Karpas-422 (cell line): Measurements from ENCODE around the gene MSRB3. TPM values are rescaled to one million over a fixed set of nuclear protein-coding genes. Genes with fewer than 3 reads are reported as not detected.

Experiments
- DNase-seq: peaks from one replicate; pipeline ENCODE4 v3.0.0-alpha.2; 2015
- H2AFZ ChIP-seq: fragments of 200-600 bp; sonication (generic); 2 replicates; pipeline ENCODE4 v1.6.1; 2014; ENCODE audit warnings: antibody characterized with exemption, low read length, mixed read lengths
- H3K27ac ChIP-seq: fragments of 200-600 bp; sonication (generic); 2 replicates; pipeline ENCODE4 v1.5.1; 2014; ENCODE audit warnings: mild to moderate bottlenecking, low read length, moderate library complexity
- H3K27me3 ChIP-seq: fragments of 200-600 bp; sonication (generic); 2 replicates; pipeline ENCODE4 v1.6.1; 2014; ENCODE audit warnings: low read length, mixed read lengths
- H3K36me3 ChIP-seq: fragments of 200-600 bp; sonication (generic); 2 replicates; pipeline ENCODE4 v1.6.1; 2014; ENCODE audit warnings: low read length, mixed read lengths; ENCODE audit not compliant: insufficient read depth
- H3K4me1 ChIP-seq: fragments of 200-600 bp; sonication (generic); 2 replicates; pipeline ENCODE4 v1.6.1; 2014; ENCODE audit warnings: mild to moderate bottlenecking, low read length, mixed read lengths
- H3K4me2 ChIP-seq: fragments of 200-600 bp; sonication (generic); 2 replicates; pipeline ENCODE4 v1.6.1; 2014; ENCODE audit warnings: low read length, low read depth, mild to moderate bottlenecking; ENCODE audit not compliant: poor library complexity, severe bottlenecking
- H3K4me3 ChIP-seq: fragments of 200-600 bp; sonication (generic); 2 replicates; pipeline ENCODE4 v1.5.1; 2014; ENCODE audit warnings: mild to moderate bottlenecking, antibody characterized with exemption, low read length, mixed read lengths
- H3K79me2 ChIP-seq: fragments of 200-600 bp; sonication (generic); 2 replicates; pipeline ENCODE4 v1.6.1; 2014; ENCODE audit warnings: mild to moderate bottlenecking, low read length, mixed read lengths
- H3K9ac ChIP-seq: fragments of 200-600 bp; sonication (generic); 2 replicates; pipeline ENCODE4 v1.6.0; 2014; ENCODE audit warnings: low read length
- H3K9me2 ChIP-seq: fragments of 200-600 bp; sonication (generic), shearing (Covaris generic); replicated peaks from 2 replicates; pipeline ENCODE4 v1.6.0; 2014; ENCODE audit warnings: mild to moderate bottlenecking, low read length, moderate library complexity; ENCODE audit not compliant: insufficient read depth
- H3K9me3 ChIP-seq: fragments of 300-700, 200-600 bp; sonication (generic); 2 replicates; pipeline ENCODE4 v1.6.1; 2014; ENCODE audit warnings: low read length, mixed read lengths
- H4K20me1 ChIP-seq: fragments of 200-600 bp; sonication (generic); 2 replicates; pipeline ENCODE4 v1.6.1; 2014; ENCODE audit warnings: mild to moderate bottlenecking, antibody characterized with exemption, low read length, low read depth; ENCODE audit not compliant: insufficient read depth
- total RNA-seq: library from RNA; depleted of rRNA; stranded (reverse); fragments of >200 nt; shearing (Covaris generic); gene quantifications from 2 replicates; pipeline ENCODE4 v1.2.3, GENCODE V29; 2014; ENCODE audit warnings: low replicate concordance

Gene MSRB3
- total RNA-seq, 1 experiment from 2014 or later, result not detected

DNA sequence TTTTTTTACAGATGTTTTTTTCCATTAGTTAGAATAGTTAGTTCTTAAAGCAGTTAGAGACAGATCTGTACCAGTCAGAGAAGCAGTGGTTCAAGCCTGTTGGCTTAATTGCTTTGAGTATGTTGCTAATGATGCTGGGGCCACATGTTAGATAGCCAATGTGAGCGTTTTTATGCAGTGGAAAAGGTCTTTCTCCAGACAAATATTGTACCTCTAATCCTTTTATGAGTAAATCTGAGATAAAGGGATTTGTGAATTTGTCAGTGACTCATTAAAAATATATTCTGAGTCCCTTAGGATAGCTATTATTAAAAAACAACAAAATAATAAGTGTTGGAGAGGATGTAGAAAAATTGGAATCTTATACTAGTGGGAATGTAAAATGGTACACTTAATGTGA, 154.2 kb downstream of the MSRB3 start:
- Histone ChIP-seq H3K79me2 (no peaks in the 10 kb centered on the region), H3K9ac (no peak overlapping the region), H3K27ac (no peak overlapping the region), H4K20me1 (no peaks in the 10 kb centered on the region), H2AFZ (no peak overlapping the region), H3K9me3 (no peaks in the 10 kb centered on the region), H3K9me2 (no peaks in the 10 kb centered on the region), H3K36me3 (no peaks in the 10 kb centered on the region), H3K4me3 (no peak overlapping the region), H3K4me2 (no peak overlapping the region), H3K27me3 (no peaks in the 10 kb centered on the region; the same call in 1 of the 2 replicates), H3K4me1 (no peaks in the 10 kb centered on the region)
- DNase-seq, result no peak

DNA sequence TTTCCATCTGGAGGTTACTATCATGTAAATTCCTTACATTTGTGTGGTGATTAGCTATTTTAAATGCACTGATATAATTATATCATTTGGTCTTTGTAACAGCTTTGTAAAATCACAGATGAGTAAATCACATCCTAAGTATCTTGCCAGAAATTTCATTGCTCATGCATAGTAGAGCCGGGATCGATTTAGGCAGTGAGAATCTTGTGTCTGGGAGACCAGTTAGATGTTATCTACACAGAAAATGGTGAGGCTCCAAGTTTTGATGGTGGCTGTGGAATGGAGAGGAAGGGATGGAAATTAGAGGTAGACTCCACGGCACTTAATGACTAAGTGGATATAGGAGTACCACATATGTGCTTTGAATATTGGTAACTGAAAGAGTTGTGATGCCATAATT, 156.3 kb downstream of the MSRB3 start:
- Histone ChIP-seq H3K27me3 (no peaks in the 10 kb centered on the region; the same call in 1 of the 2 replicates), H3K9me2 (no peaks in the 10 kb centered on the region), H3K79me2 (no peaks in the 10 kb centered on the region), H3K36me3 (no peaks in the 10 kb centered on the region), H3K9ac (no peak overlapping the region), H3K9me3 (no peaks in the 10 kb centered on the region), H3K27ac (no peak overlapping the region), H2AFZ (no peak overlapping the region), H3K4me2 (no peak overlapping the region), H3K4me3 (no peak overlapping the region), H3K4me1 (no peaks in the 10 kb centered on the region), H4K20me1 (no peaks in the 10 kb centered on the region)
- DNase-seq, result no peak

DNA sequence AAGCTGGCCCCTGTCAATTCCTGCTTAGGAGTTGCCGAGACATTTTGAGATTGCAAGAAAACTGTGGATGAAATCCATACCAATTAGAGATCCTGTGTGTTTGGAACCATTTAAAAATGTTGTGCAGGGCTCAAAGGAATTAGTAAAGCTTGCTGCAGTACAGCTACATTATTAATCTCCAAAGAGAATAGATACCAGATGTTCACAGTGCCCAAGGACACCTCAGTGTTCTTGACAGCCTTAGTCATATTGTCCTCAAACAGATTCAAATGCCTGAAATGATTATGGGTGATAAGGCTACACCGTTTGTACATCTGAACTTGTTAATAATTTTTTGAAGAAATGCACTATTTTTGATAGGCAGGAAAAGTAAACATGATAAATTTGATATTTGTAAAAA, 164.6 kb downstream of the MSRB3 start:
- no peaks in the 10 kb centered on the region for H3K27me3 ChIP-seq
- H3K4me3 ChIP-seq, result no peak overlapping the region
- H3K79me2 ChIP-seq, result no peaks in the 10 kb centered on the region
- H3K36me3 ChIP-seq, result no peaks in the 10 kb centered on the region
- no peaks in the 10 kb centered on the region for H3K9me3 ChIP-seq
- H3K27ac ChIP-seq, result no peak overlapping the region
- no peaks in the 10 kb centered on the region for H3K4me1 ChIP-seq
- H3K4me2 ChIP-seq, result no peak overlapping the region
- H4K20me1 ChIP-seq, result no peaks in the 10 kb centered on the region
- no peaks in the 10 kb centered on the region for H3K9me2 ChIP-seq
- H2AFZ ChIP-seq, result no peak overlapping the region
- DNase-seq, result no peak
- H3K9ac ChIP-seq, result no peak overlapping the region

DNA sequence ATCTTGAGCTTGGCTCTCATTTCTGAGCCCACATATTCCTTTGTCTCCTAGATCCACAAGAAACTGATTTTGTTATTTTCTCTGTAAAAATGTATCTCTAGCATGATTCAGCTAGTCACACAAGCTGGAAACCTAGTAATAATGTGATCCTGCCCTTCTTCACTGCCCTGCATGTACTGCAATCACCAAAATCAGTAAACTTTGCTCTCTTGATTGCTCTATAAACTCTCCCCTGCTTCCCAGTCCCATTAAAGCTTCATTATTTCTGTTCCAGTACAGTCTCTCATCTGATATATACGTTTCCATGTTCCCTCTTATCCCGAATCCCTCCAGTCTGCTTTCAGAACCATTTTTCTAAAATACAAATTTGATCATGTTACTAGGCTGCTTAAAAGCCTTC, 166.5 kb downstream of the MSRB3 start:
- no peak for DNase-seq
- Histone ChIP-seq H3K27me3 (no peaks in the 10 kb centered on the region), H3K4me3 (no peak overlapping the region), H3K27ac (no peak overlapping the region), H3K79me2 (no peaks in the 10 kb centered on the region), H2AFZ (no peak overlapping the region), H3K9me2 (no peaks in the 10 kb centered on the region), H3K4me1 (no peaks in the 10 kb centered on the region), H3K9ac (no peak overlapping the region), H3K9me3 (no peaks in the 10 kb centered on the region), H3K4me2 (no peak overlapping the region), H4K20me1 (no peaks in the 10 kb centered on the region), H3K36me3 (no peaks in the 10 kb centered on the region)

DNA sequence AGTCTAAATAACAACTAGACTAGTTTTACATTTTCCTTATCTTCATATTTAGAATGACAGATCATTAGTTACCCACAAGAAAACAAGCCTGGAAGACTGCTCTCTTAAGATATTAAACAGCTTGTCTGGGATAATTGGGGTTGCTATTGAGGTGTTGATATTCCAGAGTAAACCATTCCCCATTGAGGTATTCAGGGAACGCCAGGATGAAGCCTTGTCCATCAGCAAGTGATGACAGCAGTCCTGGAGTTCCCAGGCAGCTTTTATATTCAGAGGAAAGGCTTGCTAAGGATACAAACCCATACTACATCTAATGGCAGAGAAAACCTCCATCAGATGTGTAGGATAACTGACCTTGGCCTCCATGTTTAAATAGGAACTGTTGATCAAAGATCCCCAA, 168.4 kb downstream of the MSRB3 start:
- Histone ChIP-seq H3K27ac (no peak overlapping the region), H2AFZ (no peak overlapping the region), H3K27me3 (no peaks in the 10 kb centered on the region), H3K4me3 (no peak overlapping the region), H3K4me1 (no peaks in the 10 kb centered on the region), H3K9me2 (no peaks in the 10 kb centered on the region), H3K79me2 (no peaks in the 10 kb centered on the region), H3K9me3 (no peaks in the 10 kb centered on the region), H3K9ac (no peak overlapping the region), H4K20me1 (no peaks in the 10 kb centered on the region), H3K4me2 (no peak overlapping the region), H3K36me3 (no peaks in the 10 kb centered on the region)
- no peak for DNase-seq

DNA sequence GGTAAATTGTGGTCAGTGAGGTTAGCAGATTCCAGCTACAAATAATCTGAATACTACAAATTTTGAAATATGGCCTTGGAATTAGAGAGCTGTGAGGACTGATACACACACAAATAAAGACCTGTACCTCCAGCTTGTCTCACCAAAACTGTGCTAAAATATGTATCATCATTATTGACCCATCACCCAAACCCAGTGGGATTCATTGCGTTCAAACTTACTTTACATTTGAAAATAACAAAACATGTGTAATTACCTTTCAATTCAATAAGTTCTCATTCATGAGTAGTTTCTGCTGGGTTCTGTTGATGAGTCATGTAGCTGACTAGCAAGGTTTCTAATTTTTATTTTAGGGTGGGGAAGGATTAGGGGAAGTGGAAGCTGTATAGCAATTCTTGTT, 170.9 kb downstream of the MSRB3 start:
- Histone ChIP-seq H4K20me1 (no peaks in the 10 kb centered on the region), H3K9ac (no peak overlapping the region), H3K4me1 (no peaks in the 10 kb centered on the region), H3K79me2 (no peaks in the 10 kb centered on the region), H3K4me3 (no peak overlapping the region), H3K27ac (no peak overlapping the region), H3K27me3 (no peaks in the 10 kb centered on the region), H3K36me3 (no peaks in the 10 kb centered on the region), H2AFZ (no peak overlapping the region), H3K9me2 (no peaks in the 10 kb centered on the region), H3K4me2 (no peak overlapping the region), H3K9me3 (no peaks in the 10 kb centered on the region)
- DNase-seq, result no peak

DNA sequence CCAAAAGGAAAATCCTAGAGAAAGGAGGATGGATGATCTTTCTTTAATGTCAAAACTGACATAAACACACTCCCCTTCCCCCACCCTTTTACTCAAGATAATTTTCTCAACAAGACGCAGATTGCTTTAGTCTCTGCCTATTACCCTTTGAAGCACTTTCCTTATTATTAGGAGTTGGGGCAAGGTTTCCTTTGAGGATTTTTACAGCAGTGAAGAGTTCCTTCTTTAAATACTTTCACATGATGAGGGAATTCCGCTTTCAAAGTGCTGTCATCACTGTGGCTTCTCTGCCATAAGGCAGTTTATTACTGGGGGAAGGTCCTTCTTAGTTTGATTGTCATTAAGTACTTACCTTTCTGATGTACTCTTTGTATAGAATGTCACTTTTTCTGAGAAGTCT, 172.1 kb downstream of the MSRB3 start:
- Histone ChIP-seq H3K27ac (no peak overlapping the region), H2AFZ (no peak overlapping the region), H3K36me3 (no peaks in the 10 kb centered on the region), H3K4me1 (no peaks in the 10 kb centered on the region), H3K4me2 (no peak overlapping the region), H3K4me3 (no peak overlapping the region), H3K79me2 (no peaks in the 10 kb centered on the region), H3K9ac (no peak overlapping the region), H3K9me2 (no peaks in the 10 kb centered on the region), H3K27me3 (no peaks in the 10 kb centered on the region), H4K20me1 (no peaks in the 10 kb centered on the region), H3K9me3 (no peaks in the 10 kb centered on the region)
- DNase-seq, result no peak

DNA sequence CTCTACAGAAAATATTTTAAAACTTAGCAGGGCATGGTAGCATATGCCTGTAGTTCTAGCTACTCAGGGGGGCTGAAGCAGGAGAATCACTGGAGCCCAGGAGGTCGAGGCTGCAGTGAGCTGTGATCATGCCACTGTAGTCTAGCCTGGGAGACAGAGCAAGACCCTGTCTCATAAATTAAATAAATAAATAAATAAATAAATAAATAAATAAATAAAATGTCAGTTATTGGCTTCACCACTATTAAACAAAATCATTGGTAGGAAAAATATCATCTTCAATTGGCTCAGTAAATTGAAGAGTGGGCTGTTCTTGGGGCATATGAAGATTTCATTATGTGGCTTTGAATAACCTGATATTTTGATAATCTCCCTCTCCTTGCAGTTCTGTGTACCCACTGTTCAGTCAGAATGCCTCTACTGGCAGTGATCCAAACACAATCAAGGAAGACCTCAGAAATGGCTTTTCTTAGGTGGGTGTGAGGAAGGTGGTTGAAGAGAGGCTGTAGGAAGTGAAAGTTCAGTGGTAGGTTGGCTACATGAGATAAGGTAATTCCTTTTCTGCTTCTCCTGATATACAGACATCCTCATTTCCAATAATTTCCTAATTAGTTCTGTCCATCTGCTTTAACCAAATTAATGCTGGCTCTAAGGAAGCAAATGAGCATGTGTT, 175.8 kb downstream of the MSRB3 start:
- Histone ChIP-seq H4K20me1 (no peaks in the 10 kb centered on the region; the same call in 1 of the 2 replicates), H3K9me2 (no peaks in the 10 kb centered on the region)

More for the DNA sequence above, 175.8 kb downstream of the MSRB3 start:
- no peaks in the 10 kb centered on the region for H3K4me1 ChIP-seq
- DNase-seq, result no peak
- H3K9ac ChIP-seq, result no peak overlapping the region
- H3K4me3 ChIP-seq, result no peak overlapping the region
- no peak overlapping the region for H3K4me2 ChIP-seq
- no peaks in the 10 kb centered on the region for H3K27me3 ChIP-seq
- H3K9me3 ChIP-seq, result no peaks in the 10 kb centered on the region
- H3K27ac ChIP-seq, result no peak overlapping the region
- no peaks in the 10 kb centered on the region for H3K79me2 ChIP-seq
- no peak overlapping the region for H2AFZ ChIP-seq
- H3K36me3 ChIP-seq, result no peaks in the 10 kb centered on the region
